Activated CD4-positive, alpha-beta T cell treated with anti-CD3 and anti-CD28 coated beads, Interleukin-2, Interleukin-4, amounts not matched to agents 100 ng/mL and 50 ng/mL, durations not matched to agents 16 hours and 8 hours (primary cell): ENCODE measurements around the gene LAG3.

Source experiments
- DNase-seq: peaks from one replicate; pipeline ENCODE4 v3.0.0-alpha.2; 2020; ENCODE audit warnings: low spot score

Gene LAG3

GRCh38 chr12:6772726-6773589, 638 bp downstream of the LAG3 start:
- DNase-seq = no peak

- DNase-seq = no peak
These were observed 1.5 kb downstream of the LAG3 start for GRCh38 chr12:6773590-6774351.

GRCh38 chr12:6774499-6775062, 2.3 kb downstream of the LAG3 start:
- DNase-seq = no peak

GRCh38 chr12:6775185-6776174, 3.2 kb downstream of the LAG3 start:
- DNase-seq = no peak

GRCh38 chr12:6777386-6777785, 5.1 kb downstream of the LAG3 start:
- no peak for DNase-seq

- DNase-seq = no peak
These were observed 5.9 kb downstream of the LAG3 start for GRCh38 chr12:6778217-6778573.

GRCh38 chr12:6778574-6779550, 6.5 kb downstream of the LAG3 start:
- DNase-seq = peak; percentile 93

GRCh38 chr12:6779708-6780432, 7.5 kb downstream of the LAG3 start:
- no peak for DNase-seq

GRCh38 chr12:6780573-6780972, 8.3 kb downstream of the LAG3 start:
- DNase-seq = peak; percentile 46

GRCh38 chr12:6782119-6782518, 9.8 kb downstream of the LAG3 start:
- no peak for DNase-seq

- DNase-seq = no peak
These were observed 10.7 kb downstream of the LAG3 start for GRCh38 chr12:6782850-6783566.

GRCh38 chr12:6783828-6784227, 11.5 kb downstream of the LAG3 start:
- no peak for DNase-seq

GRCh38 chr12:6784296-6784695, 12.0 kb downstream of the LAG3 start:
- no peak for DNase-seq

- no peak for DNase-seq
These were observed 12.4 kb downstream of the LAG3 start for GRCh38 chr12:6784761-6785160.

GRCh38 chr12:6786416-6787094, 14.2 kb downstream of the LAG3 start:
- DNase-seq = no peak

GRCh38 chr12:6787309-6787708, 15.0 kb downstream of the LAG3 start:
- no peak for DNase-seq

GRCh38 chr12:6788972-6789924, 16.9 kb downstream of the LAG3 start, which contains the start of gene CD4:
Gene CD4 (plus strand): TSS chr12:6789528. CDS start chr12:6800139, 10,611 bp downstream.
- peak; percentile 93 for DNase-seq
